ENCODE data around the gene C22orf15. TPM values are rescaled to one million over a fixed set of nuclear protein-coding genes. Genes with fewer than 3 reads are reported as not detected.
A peak's percentile ranks its signal among the peaks of the same experiment; 100 is the strongest.

Gene C22orf15
- total RNA-seq, 1 experiment from 2014 or later, result not detected

- Histone ChIP-seq H3K4me3 (no peak overlapping the region), H3K9me3 (replicated peaks) (no peaks in the 10 kb centered on the region), H3K4me1 (peaks cover 31% of the 10 kb centered on the region), H3K27me3 (no peaks in the 10 kb centered on the region), H3K36me3 (no peaks in the 10 kb centered on the region), H3K27ac (no peak overlapping the region)
- DNase-seq, result no peak
Measured at GRCh38 chr22:23783265-23784150, 20.7 kb downstream of the C22orf15 start.

GRCh38 chr22:23784215-23784732, 21.5 kb downstream of the C22orf15 start:
- DNase-seq, result peak; percentile 45
- Histone ChIP-seq H3K27me3 (no peaks in the 10 kb centered on the region), H3K36me3 (no peaks in the 10 kb centered on the region), H3K9me3 (replicated peaks) (no peaks in the 10 kb centered on the region), H3K4me1 (peaks cover 30% of the 10 kb centered on the region), H3K4me3 (no peak overlapping the region), H3K27ac (no peak overlapping the region)

GRCh38 chr22:23786261-23786710, 23.5 kb downstream of the C22orf15 start:
- peaks cover 5% of the 10 kb centered on the region; the same call in 1 of the 2 replicates for H3K36me3 ChIP-seq
- peak overlapping the region; percentile 97 for H3K27ac ChIP-seq
- no peaks in the 10 kb centered on the region for H3K27me3 ChIP-seq
- DNase-seq, result no peak
- no peaks in the 10 kb centered on the region for H3K9me3 ChIP-seq (replicated peaks)
- H3K4me3 ChIP-seq, result peak overlapping the region; percentile 95
- H3K4me1 ChIP-seq, result peaks cover 22% of the 10 kb centered on the region

- no peaks in the 10 kb centered on the region for H3K27me3 ChIP-seq
- peak within 1 kb of the TSS; percentile 97 for H3K27ac ChIP-seq
- DNase-seq, result peak; percentile 86 to 92
- H3K4me1 ChIP-seq, result peaks cover 15% of the 10 kb centered on the region
- H3K9me3 ChIP-seq (replicated peaks), result no peaks in the 10 kb centered on the region
- peaks cover 9% of the 10 kb centered on the region for H3K36me3 ChIP-seq
- peak within 1 kb of the TSS; percentile 95 for H3K4me3 ChIP-seq
Measured at GRCh38 chr22:23786752-23787599, 24.2 kb downstream of the C22orf15 start, which contains the start of gene SMARCB1. TSS of gene SMARCB1 (plus strand) at chr22:23786966. CDS start at chr22:23787170, 204 bp downstream.

GRCh38 chr22:23787600-23787896, 24.8 kb downstream of the C22orf15 start:
- peaks cover 9% of the 10 kb centered on the region for H3K36me3 ChIP-seq
- no peaks in the 10 kb centered on the region for H3K9me3 ChIP-seq (replicated peaks)
- no peak for DNase-seq
- peak overlapping the region; percentile 97; the same call in 1 of the 2 replicates for H3K27ac ChIP-seq
- H3K4me1 ChIP-seq, result peaks cover 11% of the 10 kb centered on the region
- H3K27me3 ChIP-seq, result no peaks in the 10 kb centered on the region
- peak overlapping the region; percentile 95 for H3K4me3 ChIP-seq

- peaks cover 11% of the 10 kb centered on the region for H3K4me1 ChIP-seq
- H3K36me3 ChIP-seq, result peaks cover 11% of the 10 kb centered on the region
- DNase-seq, result no peak
- H3K9me3 ChIP-seq (replicated peaks), result no peaks in the 10 kb centered on the region
- no peak overlapping the region for H3K27ac ChIP-seq
- H3K27me3 ChIP-seq, result no peaks in the 10 kb centered on the region
- H3K4me3 ChIP-seq, result peak overlapping the region; percentile 95
Measured at GRCh38 chr22:23787910-23788309, 25.1 kb downstream of the C22orf15 start.

GRCh38 chr22:23789121-23789520, 26.3 kb downstream of the C22orf15 start:
- Histone ChIP-seq H3K9me3 (replicated peaks) (no peaks in the 10 kb centered on the region), H3K27ac (no peak overlapping the region), H3K27me3 (no peaks in the 10 kb centered on the region), H3K4me3 (no peak overlapping the region), H3K4me1 (peaks cover 3% of the 10 kb centered on the region), H3K36me3 (peaks cover 21% of the 10 kb centered on the region)
- DNase-seq, result no peak

GRCh38 chr22:23789638-23790037, 26.8 kb downstream of the C22orf15 start:
- H3K4me3 ChIP-seq, result no peak overlapping the region
- no peaks in the 10 kb centered on the region; the same call in 1 of the 2 replicates for H3K4me1 ChIP-seq
- H3K27ac ChIP-seq, result no peak overlapping the region
- no peaks in the 10 kb centered on the region for H3K27me3 ChIP-seq
- H3K36me3 ChIP-seq, result peaks cover 27% of the 10 kb centered on the region
- no peak for DNase-seq
- no peaks in the 10 kb centered on the region for H3K9me3 ChIP-seq (replicated peaks)

- no peak for DNase-seq
- Histone ChIP-seq H3K4me1 (peaks cover 3% of the 10 kb centered on the region; the same call in 1 of the 2 replicates), H3K4me3 (no peak overlapping the region), H3K27me3 (no peaks in the 10 kb centered on the region), H3K9me3 (replicated peaks) (no peaks in the 10 kb centered on the region), H3K36me3 (peaks cover 38% of the 10 kb centered on the region), H3K27ac (no peak overlapping the region)
Measured at GRCh38 chr22:23790819-23791737, 28.3 kb downstream of the C22orf15 start.

- Histone ChIP-seq H3K9me3 (replicated peaks) (no peaks in the 10 kb centered on the region), H3K4me3 (no peak overlapping the region), H3K4me1 (peaks cover 9% of the 10 kb centered on the region; the same call in 1 of the 2 replicates), H3K27ac (no peak overlapping the region), H3K27me3 (no peaks in the 10 kb centered on the region), H3K36me3 (peaks cover 38% of the 10 kb centered on the region)
- no peak for DNase-seq
Measured at GRCh38 chr22:23791738-23792645, 29.2 kb downstream of the C22orf15 start.

- Histone ChIP-seq H3K4me3 (no peak overlapping the region), H3K27ac (no peak overlapping the region), H3K4me1 (peaks cover 9% of the 10 kb centered on the region; the same call in 1 of the 2 replicates), H3K9me3 (replicated peaks) (no peaks in the 10 kb centered on the region), H3K36me3 (peaks cover 47% of the 10 kb centered on the region), H3K27me3 (no peaks in the 10 kb centered on the region)
- no peak for DNase-seq
Measured at GRCh38 chr22:23793326-23793725, 30.5 kb downstream of the C22orf15 start.

- Histone ChIP-seq H3K27ac (no peak overlapping the region), H3K4me3 (no peak overlapping the region), H3K4me1 (peaks cover 9% of the 10 kb centered on the region; the same call in 1 of the 2 replicates), H3K27me3 (no peaks in the 10 kb centered on the region), H3K36me3 (peaks cover 60% of the 10 kb centered on the region), H3K9me3 (replicated peaks) (no peaks in the 10 kb centered on the region)
- DNase-seq, result peak; percentile 47 to 58
Measured at GRCh38 chr22:23796461-23796860, 33.7 kb downstream of the C22orf15 start.
